ENCODE results near the gene SYCE3. TPM values are rescaled to one million over a fixed set of nuclear protein-coding genes. Genes with fewer than 3 reads are reported as not detected.
"Not testable (repeated sequence)": the region's sequence is repeated elsewhere in the genome, so short reads cannot be mapped to it uniquely, and the experiment has no call there.

Gene SYCE3
- total RNA-seq, 1 donor from 2014 or later: not detected

DNA sequence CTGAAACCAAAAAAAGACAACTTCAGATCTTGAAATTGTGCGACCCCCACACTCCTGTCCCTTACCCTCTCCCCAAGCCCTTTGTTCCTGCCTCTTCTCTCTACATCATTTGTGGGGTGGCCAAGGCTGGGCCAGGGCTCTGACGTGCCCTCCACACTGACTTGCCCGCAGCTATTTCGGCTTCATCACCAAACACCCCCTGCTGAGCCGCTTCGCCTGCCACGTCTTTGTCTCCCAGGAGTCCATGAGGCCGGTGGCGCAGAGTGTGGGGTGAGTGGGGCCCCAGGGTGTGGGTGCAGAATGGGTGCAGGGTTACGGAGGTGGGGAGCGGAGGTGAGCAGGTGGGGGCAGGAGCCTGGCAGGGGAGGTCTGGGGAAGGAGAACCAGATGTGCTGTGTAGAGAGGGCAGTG lies 47.3 kb upstream of the SYCE3 start:
- no peak for TF ChIP-seq CTCF (IDR thresholded peaks at IDR 0.05)
- DNase-seq: no peak
- no peak overlapping the region for H3K4me3 ChIP-seq
- H3K27me3 ChIP-seq (ENCODE audit: low read depth): peaks cover 11% of the 10 kb centered on the region
- ATAC-seq: no peak
- intact Hi-C loops (cut with DNase I): no loop called here
- no peak overlapping the region for H3K27ac ChIP-seq
- H3K36me3 ChIP-seq: no peaks in the 10 kb centered on the region
- H3K9me3 ChIP-seq: no peaks in the 10 kb centered on the region
- peaks cover 8% of the 10 kb centered on the region for H3K4me1 ChIP-seq

- Histone ChIP-seq H3K4me1 (peaks cover 8% of the 10 kb centered on the region), H3K4me3 (no peak overlapping the region), H3K27ac (no peak overlapping the region), H3K9me3 (no peaks in the 10 kb centered on the region), H3K27me3 (ENCODE audit: low read depth) (peaks cover 16% of the 10 kb centered on the region), H3K36me3 (no peaks in the 10 kb centered on the region)
- no peak for DNase-seq
- TF ChIP-seq CTCF (IDR thresholded peaks at IDR 0.05): no peak
- intact Hi-C loops (cut with DNase I): no loop called here
- ATAC-seq: no peak
Measured at GRCh38 chr22:50609599-50609998, 46.9 kb upstream of the SYCE3 start.

DNA sequence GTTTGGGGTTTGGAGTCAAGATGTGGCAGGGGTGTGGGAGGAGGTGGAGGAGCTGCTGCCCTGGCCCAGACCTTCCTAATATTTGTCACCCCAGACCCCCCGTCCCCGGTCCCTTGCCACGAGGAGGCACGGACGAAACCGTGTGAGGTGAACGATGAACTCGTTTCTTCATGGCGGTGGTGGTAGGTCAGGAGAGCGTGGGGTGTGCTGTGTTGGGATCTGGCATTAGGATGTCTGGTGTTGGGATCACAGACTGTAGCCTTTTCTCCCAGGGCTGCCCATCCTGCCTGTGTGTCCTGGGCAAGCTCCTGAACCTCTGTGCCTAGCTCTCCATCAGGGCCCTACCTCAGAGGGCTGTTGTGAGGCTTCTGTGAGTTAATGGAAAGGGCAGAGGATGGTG lies 46.3 kb upstream of the SYCE3 start:
- intact Hi-C loops (cut with DNase I): no loop called here
- Histone ChIP-seq H3K27me3 (ENCODE audit: low read depth) (peaks cover 19% of the 10 kb centered on the region), H3K9me3 (no peaks in the 10 kb centered on the region), H3K4me3 (no peak overlapping the region), H3K4me1 (peaks cover 8% of the 10 kb centered on the region), H3K27ac (no peak overlapping the region), H3K36me3 (no peaks in the 10 kb centered on the region)
- ATAC-seq (no peak), DNase-seq (no peak)
- no peak for TF ChIP-seq CTCF (IDR thresholded peaks at IDR 0.05)

DNA sequence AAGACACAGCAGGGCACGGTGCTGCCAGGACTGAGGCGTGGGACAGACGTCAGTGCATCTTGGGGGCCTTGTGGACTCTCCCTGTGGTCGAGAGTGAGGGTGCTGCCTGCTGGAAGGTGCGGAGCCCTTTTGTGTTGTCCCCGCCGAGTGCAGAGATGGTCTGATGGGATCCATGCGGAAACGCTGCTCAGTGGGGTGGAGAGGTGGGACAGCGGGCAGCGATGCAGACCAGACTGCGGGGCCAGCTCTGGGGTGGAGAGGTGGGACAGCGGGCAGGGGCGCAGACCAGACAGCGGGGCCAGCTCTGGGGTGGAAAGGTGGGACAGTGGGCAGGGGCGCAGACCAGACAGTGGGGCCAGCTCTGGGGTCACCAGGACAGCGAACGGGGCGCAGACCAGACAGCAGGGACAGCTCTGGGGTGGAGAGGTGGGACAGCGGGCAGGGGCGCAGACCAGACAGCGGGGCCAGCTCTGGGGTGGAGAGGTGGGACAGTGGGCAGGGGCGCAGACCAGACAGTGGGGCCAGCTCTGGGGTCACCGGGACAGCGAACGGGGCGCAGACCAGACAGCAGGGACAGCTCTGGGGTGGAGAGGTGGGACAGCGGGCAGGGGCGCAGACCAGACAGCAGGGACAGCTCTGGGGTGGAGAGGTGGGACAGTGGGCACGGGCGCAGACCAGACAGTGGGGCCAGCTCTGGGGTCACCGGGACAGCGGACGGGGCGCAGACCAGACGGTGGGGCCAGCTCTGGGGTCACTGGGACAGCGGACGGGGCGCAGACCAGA lies 45.5 kb upstream of the SYCE3 start:
- peaks cover 27% of the 10 kb centered on the region for H3K27me3 ChIP-seq (ENCODE audit: low read depth)
- H3K27ac ChIP-seq; H3K4me1 ChIP-seq; DNase-seq; H3K36me3 ChIP-seq; intact Hi-C loops (cut with DNase I); H3K9me3 ChIP-seq; H3K4me3 ChIP-seq; ATAC-seq: not testable (repeated sequence)

- ATAC-seq (no peak), DNase-seq (no peak)
- no peak for TF ChIP-seq CTCF (IDR thresholded peaks at IDR 0.05)
- Histone ChIP-seq H3K4me3 (no peak overlapping the region), H3K9me3 (no peaks in the 10 kb centered on the region), H3K4me1 (no peaks in the 10 kb centered on the region), H3K27ac (no peak overlapping the region), H3K36me3 (no peaks in the 10 kb centered on the region), H3K27me3 (ENCODE audit: low read depth) (peaks cover 33% of the 10 kb centered on the region)
- intact Hi-C loops (cut with DNase I): no loop called here
Measured at GRCh38 chr22:50607659-50608020, 44.9 kb upstream of the SYCE3 start.

DNA sequence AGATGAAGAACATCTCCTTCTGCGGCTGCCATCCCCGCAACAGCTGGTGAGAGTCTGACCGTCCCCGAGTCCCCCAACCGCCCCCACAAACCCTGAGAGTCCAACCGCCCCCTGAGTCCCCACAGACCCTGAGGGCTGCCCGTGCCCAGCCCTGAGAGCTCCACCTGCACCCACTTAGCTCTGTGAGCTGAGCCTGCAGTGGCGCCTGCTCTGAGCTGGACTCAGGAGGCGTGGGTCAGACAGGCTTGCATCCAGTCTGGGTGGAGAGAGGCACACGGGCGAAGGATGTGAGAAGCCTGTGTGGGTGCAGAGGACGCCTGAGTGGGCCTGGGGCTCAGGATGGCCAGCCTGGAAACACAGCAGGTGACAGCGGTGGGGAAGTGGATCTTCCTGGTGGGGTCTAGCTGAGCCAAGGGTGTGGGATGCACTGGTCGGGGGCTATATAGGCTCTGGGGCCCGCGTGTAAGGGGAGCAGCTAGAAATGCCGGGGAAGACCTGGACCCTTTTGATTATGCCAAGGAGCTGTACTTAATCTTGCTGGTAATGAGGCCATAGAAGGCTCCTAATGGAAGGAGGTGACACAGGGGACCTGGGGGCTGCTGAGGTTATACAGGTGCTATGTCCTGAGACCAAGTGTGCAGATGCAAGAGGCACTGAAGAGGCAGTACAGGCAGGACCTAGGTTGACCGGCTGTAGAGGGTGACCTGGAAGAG lies 44.4 kb upstream of the SYCE3 start:
- intact Hi-C loops (cut with DNase I): no loop called here
- Histone ChIP-seq H3K36me3 (no peaks in the 10 kb centered on the region), H3K4me3 (no peak overlapping the region), H3K27me3 (ENCODE audit: low read depth) (peaks cover 36% of the 10 kb centered on the region), H3K4me1 (no peaks in the 10 kb centered on the region), H3K9me3 (no peaks in the 10 kb centered on the region), H3K27ac (no peak overlapping the region)
- ATAC-seq: no peak
- no peak for DNase-seq
- TF ChIP-seq CTCF (IDR thresholded peaks at IDR 0.05): no peak

Measured in lower lobe of right lung (tissue), 2 donors.